HCT116 (cell line): ENCODE results near the gene SCYGR4.

Source experiments
- CTCF ChIP-seq, 3 experiments: fragments of 200-600 bp in 1 of 3; sonication (generic) in 1 of 3; IDR thresholded peaks in 2 of 3; conservative IDR thresholded peaks in 1 of 3; 2 replicates each; pipeline ENCODE4 v1.5.1; 2012 to 2017; ENCODE audit warnings: low read depth in 2 of 3, low read length in 2 of 3, antibody characterized with exemption in 1 of 3, borderline replicate concordance in 1 of 3, control low read depth in 1 of 3, mild to moderate bottlenecking in 1 of 3, mixed read lengths in 1 of 3, mixed run types in 1 of 3, moderate library complexity in 1 of 3; ENCODE audit not compliant: insufficient read depth in 1 of 3
- ELF1 ChIP-seq: IDR thresholded peaks from 2 replicates; pipeline ENCODE4 v1.6.1; 2012; ENCODE audit warnings: low read depth, borderline replicate concordance
- EZH2 ChIP-seq: fragments of 200-600 bp; sonication (generic); IDR thresholded peaks from 2 replicates; pipeline ENCODE4 v1.6.1; 2017; ENCODE audit warnings: antibody characterized with exemption, mixed run types
- FOSL1 ChIP-seq: IDR thresholded peaks from 2 replicates; pipeline ENCODE4 v1.6.1; 2012; ENCODE audit warnings: low read depth
- JUND ChIP-seq: IDR thresholded peaks from 2 replicates; pipeline ENCODE4 v1.6.1; 2012
- MAX ChIP-seq: IDR thresholded peaks from 2 replicates; pipeline ENCODE4 v1.6.1; 2012
- POLR2A ChIP-seq: IDR thresholded peaks from 2 replicates; pipeline ENCODE4 v1.7.0; 2011; ENCODE audit warnings: borderline replicate concordance; ENCODE audit not compliant: insufficient read depth, insufficient read length; ENCODE audit errors: extremely low read depth
- POLR2AphosphoS5 ChIP-seq: IDR thresholded peaks from 2 replicates; pipeline ENCODE4 v1.6.1; 2011; ENCODE audit warnings: mild to moderate bottlenecking, low read depth, low read length, moderate library complexity
- RAD21 ChIP-seq: IDR thresholded peaks from 2 replicates; pipeline ENCODE4 v1.6.1; 2012; ENCODE audit warnings: low read depth, mild to moderate bottlenecking
- REST ChIP-seq: IDR thresholded peaks from 2 replicates; pipeline ENCODE4 v1.6.1; 2012; ENCODE audit warnings: low read depth
- SRF ChIP-seq: IDR thresholded peaks from 2 replicates; pipeline ENCODE4 v1.6.1; 2012; ENCODE audit warnings: low read depth
- YY1 ChIP-seq: IDR thresholded peaks from 2 replicates; pipeline ENCODE4 v1.6.1; 2011; ENCODE audit warnings: low read length, low read depth, moderate library complexity, mild to moderate bottlenecking; ENCODE audit not compliant: insufficient replicate concordance; ENCODE audit errors: extremely low read depth
- ZFX ChIP-seq: fragments of 450-650 bp; IDR thresholded peaks from 2 replicates; pipeline ENCODE4 v1.6.1; 2017

- TF ChIP-seq JUND = no peak
- TF ChIP-seq ZFX = no peak
- TF ChIP-seq MAX = no peak
- no peak for TF ChIP-seq SRF
- no peak for TF ChIP-seq CTCF (IDR thresholded peaks at IDR 0.05 in 2 of 3, conservative IDR thresholded peaks at IDR 0.05 in 1 of 3; ENCODE audit: borderline replicate concordance in 1 of 3, insufficient read depth in 1 of 3, low read depth in 2 of 3, low read length in 2 of 3)
- no peak for TF ChIP-seq YY1
- no peak for TF ChIP-seq POLR2AphosphoS5
- TF ChIP-seq RAD21 = no peak
- TF ChIP-seq FOSL1 = no peak
- no peak for TF ChIP-seq POLR2A
- TF ChIP-seq EZH2 = no peak
- no peak for TF ChIP-seq ELF1
- TF ChIP-seq REST = no peak
Observed at GRCh38 chr2:227614740-227615139, 2.6 kb upstream of the SCYGR4 start, which contains the start of gene SCYGR3.
